ENCODE measurements around the gene EMC9.

Gene EMC9

DNA sequence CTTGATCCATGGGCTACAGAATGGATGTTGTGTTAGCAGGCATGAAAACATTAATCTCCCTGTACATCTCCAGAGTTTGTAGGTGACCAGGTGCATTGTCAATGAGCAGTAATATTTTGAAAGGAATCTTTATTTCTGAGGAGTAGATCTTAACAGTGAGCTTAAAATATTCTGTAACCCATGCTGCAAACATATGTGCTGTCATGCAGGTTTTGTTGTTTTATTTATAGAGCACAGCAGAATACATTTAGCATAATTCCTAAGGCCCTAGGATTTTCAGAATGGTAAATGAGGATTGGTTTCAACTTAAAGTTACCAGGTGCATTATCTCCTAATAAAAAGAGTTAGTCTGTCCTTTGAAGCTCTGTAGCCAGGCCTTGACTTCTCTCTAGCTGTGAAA is 14.5 kb downstream of the EMC9 start:
- no peak for TF ChIP-seq HDGF (IDR thresholded peaks at IDR 0.05; ENCODE audit: borderline replicate concordance)
- TF ChIP-seq ARNT (IDR thresholded peaks at IDR 0.05), result no peak
- TF ChIP-seq, protein P1, sequence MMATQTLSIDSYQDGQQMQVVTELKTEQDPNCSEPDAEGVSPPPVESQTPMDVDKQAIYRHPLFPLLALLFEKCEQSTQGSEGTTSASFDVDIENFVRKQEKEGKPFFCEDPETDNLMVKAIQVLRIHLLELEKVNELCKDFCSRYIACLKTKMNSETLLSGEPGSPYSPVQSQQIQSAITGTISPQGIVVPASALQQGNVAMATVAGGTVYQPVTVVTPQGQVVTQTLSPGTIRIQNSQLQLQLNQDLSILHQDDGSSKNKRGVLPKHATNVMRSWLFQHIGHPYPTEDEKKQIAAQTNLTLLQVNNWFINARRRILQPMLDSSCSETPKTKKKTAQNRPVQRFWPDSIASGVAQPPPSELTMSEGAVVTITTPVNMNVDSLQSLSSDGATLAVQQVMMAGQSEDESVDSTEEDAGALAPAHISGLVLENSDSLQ (IDR thresholded peaks at IDR 0.05), result no peak
- no peak for TF ChIP-seq CTBP1 (IDR thresholded peaks at IDR 0.05; ENCODE audit: borderline replicate concordance)
- TF ChIP-seq TARDBP (IDR thresholded peaks at IDR 0.05), result no peak
- TF ChIP-seq ZNF384 (IDR thresholded peaks at IDR 0.05), result no peak
- no peak for TF ChIP-seq L3MBTL2 (conservative IDR thresholded peaks at IDR 0.05)
- TF ChIP-seq SUZ12 (IDR thresholded peaks at IDR 0.05), result no peak
- no peak for TF ChIP-seq FOXA1 (IDR thresholded peaks at IDR 0.05)
- TF ChIP-seq NFRKB (IDR thresholded peaks at IDR 0.05), result no peak
- no peak for TF ChIP-seq BHLHE40 (IDR thresholded peaks at IDR 0.05; ENCODE audit: borderline replicate concordance)
- ChIA-PET POLR2A (interaction anchor here (1.0 to 2.7 kb wide), 4 partner anchors 10 to 21 kb away, joined by 4 to 24 read pairs (median 6); partner anchors contain the start of genes DCAF11, EMC9, NRL and PSME1), CTCF (interaction anchor here (0.6 to 1.0 kb wide), 2 partner anchors 44 to 68 kb away, joined by 3 to 4 read pairs; no protein-coding TSS in a partner anchor)
- no peak for DNase-seq (ENCODE audit: extremely low spot score)

DNA sequence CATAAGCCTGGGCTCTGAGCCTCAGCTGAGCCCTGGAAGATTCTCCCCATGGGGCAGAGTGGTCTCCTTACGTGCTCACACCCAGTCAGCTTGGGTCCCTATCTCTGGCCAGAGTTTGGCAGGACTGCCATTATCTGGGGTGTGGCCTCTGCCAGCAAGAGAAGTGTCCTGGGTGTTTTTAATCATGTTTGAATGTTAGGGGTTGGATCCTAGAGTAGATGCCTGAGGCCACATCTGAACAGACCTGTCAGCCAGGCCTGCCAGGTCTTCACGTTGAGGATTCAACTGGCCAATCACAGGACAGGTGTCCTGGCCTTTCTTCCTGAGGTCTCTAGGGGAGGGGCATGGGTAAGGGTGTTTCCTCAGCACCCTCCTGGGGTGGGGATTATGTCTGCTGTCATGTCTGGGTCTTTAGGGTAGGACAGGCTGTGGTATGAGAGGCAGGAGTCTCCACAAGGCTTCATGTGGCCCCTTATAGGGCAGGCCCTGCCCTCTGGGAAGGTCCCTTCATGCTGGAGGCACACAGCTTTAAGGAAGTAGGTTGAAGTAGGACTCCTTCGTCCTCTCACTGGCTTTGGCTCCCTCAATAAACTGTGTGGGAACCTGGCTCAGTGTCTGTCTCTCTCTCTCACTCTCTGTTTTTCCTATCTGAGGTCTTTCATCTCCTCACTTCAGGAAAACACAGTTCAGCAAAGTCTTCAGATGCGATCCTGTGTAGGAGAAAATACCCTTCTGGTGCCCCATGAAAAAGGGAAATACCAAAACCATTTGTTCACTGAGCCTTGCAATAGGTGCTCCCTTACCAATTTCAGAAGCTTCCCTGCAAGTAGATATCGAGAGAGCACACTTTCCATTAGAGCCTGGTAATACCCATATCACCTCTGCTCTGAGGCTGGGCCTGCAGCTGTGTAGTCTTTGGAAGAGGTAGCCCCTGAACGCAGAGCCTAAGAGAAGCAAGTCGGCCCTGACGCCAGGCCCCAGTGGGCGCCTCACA is 17.7 kb downstream of the EMC9 start:
- DNase-seq (ENCODE audit: extremely low spot score), result no peak
- POLR2A ChIA-PET, result interaction anchor here (1.2 to 3.8 kb wide), 3 partner anchors 9 to 18 kb away, joined by 3 to 25 read pairs (median 4); partner anchors contain the start of genes DCAF11, EMC9 and NRL
- TF ChIP-seq NFRKB (IDR thresholded peaks at IDR 0.05), result no peak
- no peak for TF ChIP-seq SP1 (IDR thresholded peaks at IDR 0.05)
- TF ChIP-seq ELF4 (IDR thresholded peaks at IDR 0.05), result no peak
- TF ChIP-seq, protein P1 (IDR thresholded peaks at IDR 0.05), result no peak
- CTCF ChIA-PET, result no interaction called here

DNA sequence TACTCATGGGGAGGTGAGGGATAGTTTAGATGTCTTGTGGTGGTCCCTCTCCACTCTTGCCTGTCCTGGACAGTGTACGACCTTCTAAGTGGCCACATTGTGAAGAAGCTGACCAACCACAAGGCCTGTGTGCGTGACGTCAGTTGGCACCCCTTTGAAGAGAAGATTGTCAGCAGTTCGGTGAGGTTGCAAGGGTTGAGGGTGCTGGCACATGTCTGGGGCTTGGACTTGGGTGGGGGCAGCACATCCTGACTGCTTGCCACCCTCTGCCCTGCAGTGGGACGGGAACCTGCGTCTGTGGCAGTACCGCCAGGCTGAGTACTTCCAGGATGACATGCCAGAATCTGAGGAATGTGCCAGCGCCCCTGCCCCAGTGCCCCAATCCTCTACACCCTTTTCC is 18.5 kb downstream of the EMC9 start:
- ChIA-PET CTCF (no interaction called here), POLR2A (interaction anchor here (3.8 kb wide), 1 partner anchor 9 kb away, joined by 25 read pairs; the partner anchor contains the start of genes DCAF11 and NRL)
- DNase-seq (ENCODE audit: extremely low spot score), result no peak
- TF ChIP-seq ZNF384 (IDR thresholded peaks at IDR 0.05), result no peak
- TF ChIP-seq FOXK2 (IDR thresholded peaks at IDR 0.05), result no peak
- no peak for TF ChIP-seq FOXA1 (IDR thresholded peaks at IDR 0.05)

DNA sequence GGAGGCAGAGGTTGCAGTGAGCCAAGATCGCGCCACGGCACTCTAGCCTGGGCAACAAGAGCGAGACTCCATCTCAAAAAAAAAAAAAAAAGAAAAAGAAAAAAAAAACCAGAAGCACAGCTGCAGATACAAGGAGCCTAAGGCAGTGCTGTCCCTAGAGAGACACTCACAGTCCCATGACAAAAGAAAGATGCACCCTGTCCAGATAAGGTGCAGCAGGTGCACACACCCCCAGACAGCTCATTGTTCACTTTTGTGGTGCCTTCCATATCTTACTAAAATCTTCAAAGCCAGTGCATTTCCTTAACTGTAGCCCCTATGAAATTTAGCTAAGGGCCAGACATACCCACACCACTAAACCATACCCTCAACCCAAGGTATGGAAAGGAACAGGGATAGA is 19.0 kb downstream of the EMC9 start:
- TF ChIP-seq ELF4 (IDR thresholded peaks at IDR 0.05) (no peak), FOXA1 (IDR thresholded peaks at IDR 0.05) (no peak), TARDBP (IDR thresholded peaks at IDR 0.05) (no peak), BHLHE40 (IDR thresholded peaks at IDR 0.05; ENCODE audit: borderline replicate concordance) (no peak), NFRKB (IDR thresholded peaks at IDR 0.05) (no peak), ZNF384 (IDR thresholded peaks at IDR 0.05) (no peak), FOXM1 (IDR thresholded peaks at IDR 0.05; ENCODE audit: borderline replicate concordance) (no peak), L3MBTL2 (conservative IDR thresholded peaks at IDR 0.05) (no peak), LEF1 (IDR thresholded peaks at IDR 0.05; ENCODE audit: borderline replicate concordance) (no peak), HDGF (IDR thresholded peaks at IDR 0.05; ENCODE audit: borderline replicate concordance) (no peak), SP1 (IDR thresholded peaks at IDR 0.05) (no peak), ARNT (IDR thresholded peaks at IDR 0.05) (no peak), CTBP1 (IDR thresholded peaks at IDR 0.05; ENCODE audit: borderline replicate concordance) (no peak), FOXK2 (IDR thresholded peaks at IDR 0.05) (no peak), SUZ12 (IDR thresholded peaks at IDR 0.05) (no peak)
- TF ChIP-seq, protein P1 (IDR thresholded peaks at IDR 0.05), result no peak
- no peak for DNase-seq (ENCODE audit: extremely low spot score)
- ChIA-PET CTCF (no interaction called here), POLR2A (interaction anchor here (0.9 to 3.8 kb wide), 3 partner anchors 8 to 19 kb away, joined by 3 to 25 read pairs (median 3); partner anchors contain the start of genes DCAF11, EMC9 and NRL)

DNA sequence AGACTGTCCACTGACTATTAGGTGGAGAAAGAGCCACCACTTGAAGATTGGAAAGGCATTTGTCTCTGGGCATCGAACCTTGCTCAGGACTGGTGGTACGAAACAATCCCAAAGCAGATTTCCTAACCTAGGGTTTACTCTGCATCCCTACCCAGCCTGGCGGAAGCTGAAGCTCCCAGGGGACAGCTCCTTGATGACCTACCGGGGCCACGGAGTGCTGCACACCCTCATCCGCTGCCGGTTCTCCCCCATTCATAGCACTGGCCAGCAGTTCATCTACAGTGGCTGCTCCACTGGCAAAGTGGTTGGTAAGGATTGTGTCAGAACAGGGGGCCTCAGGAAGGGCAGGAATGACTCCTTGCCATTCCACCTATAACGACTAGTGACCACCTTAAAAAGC is 20.2 kb downstream of the EMC9 start:
- TF ChIP-seq L3MBTL2 (conservative IDR thresholded peaks at IDR 0.05) (no peak), BHLHE40 (IDR thresholded peaks at IDR 0.05; ENCODE audit: borderline replicate concordance) (no peak), LEF1 (IDR thresholded peaks at IDR 0.05; ENCODE audit: borderline replicate concordance) (no peak), TARDBP (IDR thresholded peaks at IDR 0.05) (no peak), ARNT (IDR thresholded peaks at IDR 0.05) (no peak), FOXA1 (IDR thresholded peaks at IDR 0.05) (no peak), FOXM1 (IDR thresholded peaks at IDR 0.05; ENCODE audit: borderline replicate concordance) (no peak), FOXK2 (IDR thresholded peaks at IDR 0.05) (no peak), ELF4 (IDR thresholded peaks at IDR 0.05) (no peak), HDGF (IDR thresholded peaks at IDR 0.05; ENCODE audit: borderline replicate concordance) (no peak), SUZ12 (IDR thresholded peaks at IDR 0.05) (no peak), NFRKB (IDR thresholded peaks at IDR 0.05) (no peak), ZNF384 (IDR thresholded peaks at IDR 0.05) (no peak), SP1 (IDR thresholded peaks at IDR 0.05) (no peak), CTBP1 (IDR thresholded peaks at IDR 0.05; ENCODE audit: borderline replicate concordance) (no peak)
- TF ChIP-seq, protein P1 (IDR thresholded peaks at IDR 0.05), result no peak
- DNase-seq (ENCODE audit: extremely low spot score), result no peak
- POLR2A ChIA-PET, result interaction anchor here (0.6 to 1.2 kb wide), 3 partner anchors 8 to 17 kb away, joined by 3 to 4 read pairs (median 3); partner anchors contain the start of gene PSME1
- CTCF ChIA-PET, result no interaction called here

Measured in HEK293T (cell line).